NCI-H446 (cell line): ENCODE results near the gene SLC9B2.

Experiments
- DNase-seq, 2 experiments: peaks; one replicate each; lab custom pipeline; 2025; lab: John Stamatoyannopoulos, UW

SLC9B2 gene

DNA sequence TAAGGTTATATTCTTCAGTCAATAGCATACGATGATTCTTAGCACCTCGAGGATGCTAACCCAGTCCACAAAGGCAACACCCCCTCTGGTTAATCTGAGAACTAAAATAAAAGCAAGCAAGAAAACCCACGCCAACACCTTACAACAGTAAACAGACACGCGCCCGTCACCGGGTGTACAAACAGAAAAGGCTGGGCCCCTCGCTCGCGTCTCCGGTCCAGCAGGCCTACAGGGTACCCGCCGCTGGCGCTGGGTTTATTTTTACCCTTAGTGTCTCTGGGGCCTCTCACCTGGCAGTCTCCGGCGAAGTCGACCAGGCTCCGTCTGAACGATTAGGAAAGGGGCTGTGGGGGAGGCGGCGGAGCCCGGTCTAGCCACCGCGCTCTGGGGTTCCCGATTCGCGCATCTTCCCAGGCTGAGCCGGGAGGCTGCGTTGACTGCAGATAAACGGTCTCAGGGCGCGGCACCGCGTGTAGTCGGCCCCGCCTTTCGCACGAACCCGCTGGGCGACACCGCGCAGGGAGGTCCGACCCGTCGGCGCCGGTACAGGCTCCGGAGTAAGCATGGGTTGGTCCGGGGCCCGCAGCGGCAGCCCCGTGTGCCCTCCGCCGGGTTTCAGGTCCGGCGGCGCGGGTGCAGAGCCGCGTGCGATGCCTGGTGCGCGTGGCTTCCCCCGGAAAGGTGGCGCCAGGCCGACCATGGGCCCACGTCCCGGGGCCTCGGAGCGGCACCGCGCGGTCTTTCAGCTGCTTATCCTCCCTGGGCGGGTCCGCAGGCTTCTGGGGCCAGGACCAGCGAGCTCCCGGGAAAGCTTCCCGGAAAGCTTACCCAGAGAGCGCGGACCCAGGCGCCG lies 441 bp downstream of the SLC9B2 start:
- peak; percentile 27 to 66 for DNase-seq

DNA sequence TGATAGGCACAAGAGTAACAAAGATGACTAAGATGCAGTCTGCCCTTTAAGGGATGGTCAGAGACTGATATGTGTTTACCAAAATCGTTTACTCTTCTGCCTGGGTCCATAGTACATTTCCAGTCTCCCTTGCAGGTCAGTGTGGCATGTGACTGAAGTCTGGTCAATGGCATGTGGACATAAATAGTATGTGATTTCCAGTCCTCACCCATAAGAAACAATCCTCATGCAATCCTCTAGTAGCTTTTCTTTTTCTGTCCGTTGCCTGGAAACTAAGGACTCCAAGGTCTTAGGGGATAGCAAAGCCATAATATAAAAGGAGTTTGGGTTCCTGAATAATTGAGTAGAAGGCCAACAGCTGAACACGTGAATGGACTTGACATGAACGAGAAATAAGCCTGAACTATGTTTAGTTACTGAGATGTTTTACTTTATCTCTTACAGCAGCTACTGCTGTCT lies 1.1 kb downstream of the SLC9B2 start:
- DNase-seq, result no peak

DNA sequence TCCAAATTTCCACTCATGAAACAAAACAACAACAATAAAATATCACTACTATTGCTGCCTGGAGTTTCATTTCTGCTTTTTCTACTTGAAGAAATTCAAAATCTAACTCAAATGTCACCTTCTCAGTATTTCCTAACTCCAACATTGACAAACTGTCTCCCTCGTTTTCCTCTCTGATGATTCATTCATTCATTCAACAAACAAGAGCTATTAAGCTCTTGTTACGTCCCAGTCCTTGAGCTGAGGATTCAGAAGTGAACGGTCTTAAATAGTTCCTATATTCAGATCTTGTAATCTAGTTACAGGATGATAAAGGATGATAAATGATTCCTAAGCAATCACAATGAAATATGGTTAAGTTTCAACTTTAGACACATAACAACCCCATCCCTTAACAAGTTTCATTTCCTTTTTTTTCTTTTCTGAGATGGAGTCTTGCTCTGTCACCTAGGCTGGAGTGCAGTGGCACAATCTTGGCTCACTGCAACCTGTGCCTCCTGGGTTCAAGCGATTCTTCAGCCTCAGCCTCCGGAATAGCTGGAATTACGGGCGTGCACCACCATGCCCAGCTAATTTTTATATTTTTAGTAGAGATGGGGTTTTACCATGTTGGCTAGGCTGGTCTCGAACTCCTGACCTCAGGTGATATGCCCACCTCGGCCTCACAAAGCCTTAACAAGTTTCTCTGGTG lies 1.7 kb downstream of the SLC9B2 start:
- no peak for DNase-seq

DNA sequence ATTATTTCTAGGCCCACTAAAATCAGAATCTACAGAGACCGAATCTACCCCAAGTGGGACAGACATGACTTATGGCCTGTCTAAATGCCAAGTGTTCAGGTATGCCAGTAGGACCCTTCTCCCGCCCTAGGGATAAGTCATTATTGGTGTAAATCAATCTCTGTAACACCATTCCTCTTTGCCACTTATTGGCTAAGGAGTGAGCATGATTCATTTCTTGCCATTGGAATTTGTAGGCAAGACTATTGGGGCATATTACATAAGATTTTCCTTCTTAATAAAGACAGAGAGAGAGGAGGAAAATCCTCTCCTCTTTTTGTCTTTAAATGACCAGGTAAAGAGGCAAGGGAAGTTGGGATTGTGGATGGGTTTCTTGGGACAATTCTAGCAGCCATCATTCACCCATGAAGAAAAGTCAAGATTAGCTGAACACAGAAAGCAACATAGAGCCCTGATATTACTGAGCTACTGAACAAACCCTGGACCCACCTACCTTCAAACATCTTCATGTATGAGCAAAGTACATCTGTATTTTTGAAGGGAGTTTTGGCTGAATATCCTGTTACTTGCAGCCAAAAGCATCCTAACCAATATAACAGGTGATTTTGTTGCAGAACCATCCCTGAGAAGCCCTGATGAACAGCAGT lies 2.6 kb downstream of the SLC9B2 start:
- DNase-seq, result no peak

DNA sequence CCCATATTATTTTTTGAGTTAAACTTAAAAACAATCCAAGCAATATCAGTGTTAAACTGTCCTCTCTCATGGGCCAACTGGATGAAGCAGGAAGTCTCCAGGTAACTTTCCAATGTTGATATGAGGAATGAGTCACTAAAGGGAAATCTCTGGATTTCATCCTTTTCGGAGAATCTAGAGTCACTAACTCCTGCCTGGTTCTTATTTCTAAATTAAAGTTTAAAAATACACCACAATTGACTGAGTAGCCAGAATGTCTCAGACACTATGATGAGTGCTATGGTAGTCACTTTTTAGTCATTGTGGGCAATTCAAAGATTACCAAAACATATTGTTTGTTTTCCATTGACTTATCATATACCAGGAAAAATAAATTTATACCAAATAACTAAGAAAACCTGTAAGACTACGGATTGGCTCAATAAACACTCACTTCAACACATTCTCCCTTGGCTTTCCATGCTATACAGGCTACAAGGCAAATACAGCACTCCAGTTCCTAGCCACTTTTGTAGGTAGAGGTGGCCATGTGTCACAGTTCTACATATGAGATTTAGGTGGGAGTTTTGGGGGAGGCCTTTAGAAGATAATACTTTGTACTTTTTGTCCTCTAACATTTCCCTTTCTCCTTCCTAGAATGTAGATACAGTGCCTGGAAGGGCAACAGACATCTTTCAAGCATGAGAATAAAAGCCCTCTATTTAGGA lies 8.6 kb downstream of the SLC9B2 start:
- DNase-seq, result no peak

DNA sequence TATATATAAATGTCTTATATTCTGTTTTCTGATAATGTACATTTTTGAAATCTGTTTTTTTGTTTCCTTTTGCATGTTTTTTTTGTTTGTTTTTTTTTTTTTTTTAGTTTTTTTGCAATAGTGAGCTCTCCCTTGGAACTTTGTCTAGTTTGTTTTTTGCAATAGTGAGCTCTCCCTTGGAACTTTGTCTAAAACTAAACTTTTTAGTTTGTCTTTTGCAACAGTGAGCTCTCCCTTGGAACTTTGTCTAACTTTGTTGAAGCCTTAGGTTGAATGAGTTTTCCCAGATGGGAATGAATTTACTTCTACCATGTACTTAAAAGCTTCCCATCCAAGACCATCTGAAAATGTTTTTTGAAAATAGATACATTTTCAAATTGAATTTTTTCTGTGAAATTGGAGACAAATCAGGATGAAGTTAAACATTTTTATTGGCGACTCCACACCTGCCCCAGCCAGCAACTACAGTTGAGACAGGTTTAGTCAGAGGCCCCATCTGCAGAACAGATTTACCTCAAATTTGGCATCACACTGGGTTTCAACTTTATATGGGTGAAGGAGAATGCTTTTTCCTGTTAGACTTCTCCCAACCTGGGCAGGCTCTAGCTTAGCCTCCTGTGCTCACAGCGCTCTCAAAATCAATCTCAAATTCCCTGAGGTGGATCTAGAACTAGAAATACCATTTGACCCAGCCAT lies 16.0 kb downstream of the SLC9B2 start:
- no peak for DNase-seq

DNA sequence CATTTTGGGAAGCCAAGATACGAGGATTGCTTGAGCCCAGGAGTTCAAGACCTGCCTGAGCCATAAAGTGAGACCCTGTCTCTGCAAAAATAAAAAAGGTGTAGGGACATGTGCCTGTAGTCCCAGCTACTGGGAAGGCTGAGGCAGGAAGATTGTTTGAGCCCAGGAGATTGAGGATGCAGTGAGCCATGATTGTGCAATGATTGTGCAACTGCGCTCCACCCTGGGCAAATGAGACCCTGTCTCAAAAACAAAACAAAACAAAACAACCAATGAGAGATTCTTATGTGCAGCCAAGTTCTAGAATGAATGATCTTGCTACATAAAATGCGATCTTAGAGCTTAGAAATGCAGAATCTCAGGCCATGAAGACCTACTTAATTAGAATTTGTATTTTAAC lies 22.5 kb downstream of the SLC9B2 start:
- no peak for DNase-seq

DNA sequence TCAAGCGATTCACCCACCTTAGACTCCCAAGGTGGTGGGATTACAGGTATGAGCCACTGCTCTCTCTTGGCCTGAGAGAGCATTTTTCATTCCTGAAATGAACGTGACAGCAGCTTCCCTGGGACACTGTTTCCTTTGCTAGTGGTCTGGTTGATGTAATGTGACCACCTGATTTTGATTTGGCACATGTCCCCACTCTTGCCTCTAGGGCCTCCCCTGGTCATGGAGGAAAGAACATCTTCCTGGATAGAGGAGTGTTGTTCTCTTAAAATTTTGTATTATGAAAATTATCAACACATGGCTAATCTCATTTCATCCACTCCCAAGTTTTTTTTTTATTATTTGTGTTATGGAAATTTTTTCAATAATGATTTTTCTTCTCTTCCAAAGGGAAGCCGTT lies 23.8 kb downstream of the SLC9B2 start:
- no peak for DNase-seq

DNA sequence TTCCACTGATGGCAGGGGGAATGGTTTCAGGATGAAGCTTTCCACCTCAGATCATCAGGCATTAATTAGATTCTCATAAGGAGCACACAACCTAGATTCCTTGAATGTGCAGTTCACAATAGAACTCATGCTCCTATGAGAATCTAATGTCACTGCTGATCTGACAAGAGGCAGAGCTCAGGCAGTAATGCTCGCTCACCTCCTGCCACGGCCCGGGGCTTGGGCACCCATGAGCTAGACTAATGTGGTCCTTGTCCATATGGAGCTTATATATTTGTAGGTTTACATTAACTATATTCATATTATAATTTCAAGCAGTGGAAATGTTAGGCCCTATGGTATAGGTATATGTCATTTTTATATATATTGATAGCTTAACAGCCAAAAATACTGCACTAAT lies 24.4 kb downstream of the SLC9B2 start:
- DNase-seq, result no peak

DNA sequence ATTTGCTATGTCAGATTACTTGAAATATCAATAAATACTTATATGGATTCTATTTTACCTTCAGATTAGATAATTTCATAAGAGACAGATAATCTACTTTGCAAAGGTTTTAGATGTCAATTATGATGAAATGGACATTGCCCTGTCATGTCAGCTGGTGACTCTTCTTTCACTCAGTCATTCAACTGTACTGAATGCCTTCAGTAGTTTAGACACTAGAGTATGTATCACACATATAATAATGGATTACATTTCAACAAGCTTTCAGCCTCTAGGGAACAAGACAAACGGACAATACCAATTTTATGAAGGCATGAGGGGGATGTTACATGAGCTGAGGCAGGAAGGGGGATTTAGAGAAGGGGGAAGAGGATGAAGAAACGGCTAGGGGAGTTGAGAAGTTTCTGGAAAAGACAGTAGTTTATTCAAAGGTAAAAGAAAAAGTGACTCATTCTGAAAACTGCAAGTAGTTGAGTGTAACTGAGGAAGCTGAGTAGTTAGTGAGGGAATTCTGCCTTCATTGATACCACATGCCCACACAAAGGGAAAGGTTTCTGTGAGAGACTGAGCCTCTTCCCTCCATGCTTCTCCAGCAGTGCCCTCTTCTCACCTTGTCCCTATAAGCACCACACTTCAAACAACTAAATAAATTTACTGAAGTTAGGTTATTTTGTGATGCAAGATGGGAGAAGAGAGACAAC lies 25.7 kb downstream of the SLC9B2 start:
- no peak for DNase-seq

DNA sequence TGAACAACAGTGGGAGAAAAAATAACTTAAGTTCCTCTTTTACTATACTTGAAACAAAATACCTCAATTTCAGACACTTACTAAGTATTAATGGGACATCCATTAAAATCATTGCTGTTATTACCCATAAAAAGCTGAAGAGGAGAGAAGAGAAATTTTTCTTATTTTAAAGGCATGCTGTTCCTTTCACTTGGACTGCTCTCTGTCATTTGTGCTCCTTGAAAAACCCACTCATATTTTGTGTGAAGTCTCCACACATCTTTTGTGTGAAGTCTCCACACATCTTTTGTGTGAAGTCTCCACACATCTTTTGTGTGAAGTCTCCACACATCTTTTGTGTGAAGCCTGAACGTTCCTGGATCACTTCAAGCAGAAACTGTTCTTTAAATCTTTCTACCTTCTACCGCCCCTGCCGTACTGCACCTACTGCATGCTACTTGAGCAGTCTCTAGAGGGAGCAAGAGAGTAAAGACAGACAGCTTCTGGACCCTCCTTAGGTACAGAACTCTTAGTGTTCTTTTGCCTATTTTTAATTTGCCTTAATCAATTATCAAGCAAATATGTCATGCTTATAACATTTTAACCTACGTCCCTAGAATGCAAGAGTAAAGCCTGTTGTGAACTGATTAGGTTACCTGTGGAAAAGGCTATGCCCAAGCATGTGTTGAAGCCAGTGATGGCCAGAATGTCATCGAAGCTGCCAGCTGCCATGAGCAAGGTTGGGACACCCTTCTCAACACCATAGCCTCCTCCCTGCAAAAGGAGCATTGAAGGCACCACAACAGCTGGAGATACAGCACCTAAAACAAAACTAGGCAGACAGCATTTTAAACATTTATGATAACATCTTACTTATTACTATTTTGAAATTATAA lies 29.9 kb downstream of the SLC9B2 start:
- DNase-seq, result peak in 1 of 2 experiments; percentile 46

DNA sequence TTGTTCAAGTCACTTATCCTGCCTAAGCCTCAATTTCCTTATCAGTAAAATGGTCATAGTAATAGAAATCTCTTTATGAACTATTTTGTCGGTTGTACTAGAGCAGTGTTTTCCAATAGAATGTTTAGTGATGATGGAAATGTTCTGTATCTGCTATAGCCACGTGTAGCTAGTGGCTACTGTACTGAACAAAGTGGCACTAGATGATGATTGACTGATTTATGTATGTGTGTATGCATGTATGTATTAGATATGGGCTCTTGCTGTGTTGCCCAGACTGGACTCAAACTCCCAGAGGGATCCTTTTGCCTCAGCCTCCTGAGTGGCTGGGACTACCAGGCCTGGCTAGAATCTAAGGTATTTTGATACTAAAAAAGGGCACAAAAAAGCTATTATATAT lies 32.4 kb downstream of the SLC9B2 start:
- no peak for DNase-seq

DNA sequence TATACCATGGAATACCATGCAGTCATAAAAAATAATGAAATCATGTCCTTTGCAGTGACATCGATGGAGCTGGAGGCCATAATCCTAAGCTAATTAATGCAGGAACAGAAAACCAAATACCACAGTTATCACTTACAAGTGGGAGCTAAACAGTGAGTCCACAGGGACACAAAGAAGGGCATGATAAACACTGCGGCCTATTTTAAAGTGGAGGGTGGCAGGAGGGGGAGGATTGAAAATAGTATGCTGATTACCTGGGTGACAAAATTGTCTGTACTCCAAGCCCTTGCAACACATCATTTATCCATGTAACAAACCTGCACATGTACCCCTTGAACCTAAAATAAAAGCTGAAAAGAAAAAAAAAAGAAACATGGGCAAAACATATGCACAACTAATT lies 40.4 kb downstream of the SLC9B2 start:
- DNase-seq, result no peak

DNA sequence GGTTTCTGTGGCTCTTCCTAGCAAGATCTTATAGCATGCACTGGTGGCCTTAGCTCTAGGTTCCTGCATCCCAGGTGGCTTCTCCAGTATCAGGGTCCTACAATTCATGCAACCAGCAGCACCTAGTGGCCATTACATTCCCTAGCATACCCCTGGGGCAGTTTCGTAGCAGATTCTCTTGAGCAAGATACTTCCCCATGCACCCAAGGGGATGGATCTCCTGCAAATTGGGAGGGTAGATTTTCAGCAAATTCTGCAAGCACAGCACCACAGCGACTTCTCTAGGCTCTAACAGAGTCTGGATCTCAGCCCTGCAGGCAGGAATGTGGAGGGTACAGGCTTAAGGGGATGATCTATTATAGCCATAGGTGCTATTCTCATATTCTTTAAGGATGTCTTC lies 44.0 kb downstream of the SLC9B2 start:
- DNase-seq, result no peak

DNA sequence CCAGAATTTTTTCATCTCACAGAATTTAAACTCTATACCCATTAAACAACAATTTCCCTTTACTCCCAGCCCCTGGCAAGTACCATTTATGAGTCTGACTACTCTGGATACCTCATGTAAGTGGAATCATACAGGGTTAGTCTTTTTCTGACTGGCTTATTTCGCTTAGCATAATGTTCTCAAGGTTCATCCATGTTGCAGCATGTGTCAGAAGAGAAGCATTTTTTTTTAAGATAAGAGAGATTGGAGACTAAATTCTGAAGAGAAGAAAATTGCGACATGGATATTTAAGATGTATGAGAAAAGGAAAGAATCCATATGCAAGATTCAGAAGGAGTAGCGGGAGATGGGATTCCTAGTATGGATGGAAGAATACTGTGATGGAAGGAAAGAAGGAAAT lies 45.8 kb downstream of the SLC9B2 start:
- DNase-seq, result no peak

DNA sequence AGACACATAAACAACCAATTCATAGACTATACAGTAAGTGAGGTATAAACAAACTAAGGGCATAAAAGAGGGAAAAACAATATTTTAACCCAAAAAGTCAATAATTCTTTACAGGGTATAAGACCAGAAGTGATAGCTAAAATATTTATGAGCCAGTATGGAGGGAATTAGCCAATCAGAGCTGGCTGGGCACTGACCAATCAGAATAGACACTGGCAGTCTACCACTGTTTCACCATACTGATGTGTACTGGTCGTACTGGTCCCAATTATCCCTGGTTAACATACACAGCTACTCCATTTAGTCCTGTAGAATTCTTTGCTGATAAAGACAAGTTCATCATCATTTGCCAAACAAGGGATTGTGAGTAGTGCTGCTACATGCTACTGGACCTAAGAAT lies 47.3 kb downstream of the SLC9B2 start:
- no peak for DNase-seq

DNA sequence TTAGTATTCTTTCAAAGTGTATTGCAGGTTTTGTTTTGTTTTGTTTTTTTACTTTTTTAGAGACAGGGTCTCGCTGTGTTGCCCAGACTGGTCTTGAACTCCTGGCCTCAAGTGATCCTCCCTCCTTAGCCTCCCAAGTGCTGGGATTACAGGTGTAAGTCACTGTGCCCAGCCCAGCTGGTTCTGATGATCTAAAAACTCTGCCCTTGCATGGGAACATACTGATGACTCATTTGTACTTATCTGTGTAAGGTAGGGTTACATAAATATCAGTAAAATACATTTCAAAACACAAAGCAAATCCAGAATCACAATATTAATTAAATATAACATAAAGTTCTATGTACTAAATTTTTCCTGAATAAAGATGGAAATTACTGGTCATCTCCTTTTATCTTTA lies 49.7 kb downstream of the SLC9B2 start:
- no peak for DNase-seq

DNA sequence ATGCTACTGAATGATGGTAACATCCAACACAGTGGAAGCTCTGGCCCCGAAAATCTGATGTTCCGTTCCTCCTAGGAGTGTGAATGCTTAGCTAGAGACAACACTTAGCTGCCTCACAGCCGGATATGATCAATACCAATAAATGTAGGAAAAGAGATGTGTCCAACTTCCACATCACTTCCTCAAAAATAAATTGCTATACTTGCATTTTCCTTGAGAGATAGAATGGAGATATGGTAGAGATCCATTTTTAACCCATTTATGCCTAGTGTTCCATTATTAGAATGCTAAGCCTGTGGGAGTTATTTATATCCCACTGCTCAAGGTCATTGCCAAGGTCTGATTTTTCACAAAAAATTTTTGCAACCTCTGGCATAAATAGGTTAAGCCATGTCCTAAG lies 51.6 kb downstream of the SLC9B2 start:
- no peak for DNase-seq

DNA sequence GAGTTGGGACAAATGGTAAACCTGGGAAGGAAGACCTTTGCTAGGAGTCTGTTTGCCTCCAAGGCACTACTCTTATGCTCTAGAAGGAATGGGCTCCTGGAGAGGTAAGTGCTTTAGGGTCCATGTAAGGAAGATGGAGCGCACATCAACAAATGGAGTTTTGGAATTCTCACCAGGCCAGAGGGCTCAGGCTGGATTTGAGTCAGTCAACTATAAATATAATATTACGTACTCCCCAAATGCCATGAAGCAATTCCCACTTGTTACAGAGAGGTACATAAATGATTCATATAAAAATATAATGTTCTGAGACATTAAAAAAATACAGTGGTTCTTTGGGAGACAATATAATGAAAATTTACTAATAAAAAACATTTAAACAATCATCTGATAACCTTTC lies 55.4 kb downstream of the SLC9B2 start:
- no peak for DNase-seq
